AG04450 (cell line): ENCODE measurements around the gene POLQ. TPM values are rescaled to one million over a fixed set of nuclear protein-coding genes. Genes with fewer than 3 reads are reported as not detected.

Experiments
- CTCF ChIA-PET: fragments of 300-600, 350-600 bp; formaldehyde crosslinking; extraction: SDS; loops from one replicate; lab custom pipeline; 2022; ENCODE audit warnings: antibody characterized with exemption, inconsistent platforms; lab: Charles Lee
- POLR2A ChIA-PET: fragments of 350-600 bp; formaldehyde crosslinking; extraction: SDS; loops from one replicate; lab custom pipeline; 2021; ENCODE audit warnings: antibody characterized with exemption, inconsistent platforms; lab: Yijun Ruan, JAX
- DNase-seq: peaks from one replicate; pipeline ENCODE4 v3.0.0-alpha.2; 2011; ENCODE audit warnings: low read depth, low spot score
- H3K27ac ChIP-seq: one replicate; pipeline ENCODE4 v1.5.1; 2012; ENCODE audit warnings: low read depth, low read length, control low read depth
- H3K27me3 ChIP-seq: one replicate; pipeline ENCODE4 v1.6.0; 2012; ENCODE audit warnings: low read length; ENCODE audit not compliant: control insufficient read depth, insufficient read depth
- H3K4me3 ChIP-seq: 2 replicates; pipeline ENCODE4 v1.5.1; 2011; ENCODE audit warnings: mild to moderate bottlenecking, low read depth, low read length, control low read depth
- H3K9me3 ChIP-seq: 2 replicates; pipeline ENCODE4 v1.5.1; 2012; ENCODE audit warnings: low read length; ENCODE audit not compliant: control insufficient read depth, insufficient read depth
- CTCF ChIP-seq: IDR thresholded peaks from 2 replicates; pipeline ENCODE4 v1.5.1; 2011; ENCODE audit warnings: low read depth, low read length, control low read depth, inconsistent platforms
- polyA plus RNA-seq: library from polyadenylated mRNA; depleted of rRNA; stranded (reverse); fragments of >200 nt; gene quantifications from 2 replicates; pipeline ENCODE4 v1.2.3, GENCODE V29; 2011

Gene POLQ
- polyA plus RNA-seq, 1 experiment: 1.4 TPM

- DNase-seq: no peak
- ChIA-PET POLR2A (no interaction called here), CTCF (no interaction called here)
- no peak for TF ChIP-seq CTCF
- Histone ChIP-seq H3K27ac (no peak overlapping the region), H3K9me3 (no peaks in the 10 kb centered on the region), H3K4me3 (no peak overlapping the region), H3K27me3 (peaks cover 4% of the 10 kb centered on the region)
Measured at GRCh38 chr3:121581691-121582090, 35.9 kb upstream of the POLQ start.

- ChIA-PET POLR2A (no interaction called here), CTCF (no interaction called here)
- DNase-seq: peak; percentile 2
Measured at GRCh38 chr3:121574449-121574848, 28.7 kb upstream of the POLQ start.

DNA sequence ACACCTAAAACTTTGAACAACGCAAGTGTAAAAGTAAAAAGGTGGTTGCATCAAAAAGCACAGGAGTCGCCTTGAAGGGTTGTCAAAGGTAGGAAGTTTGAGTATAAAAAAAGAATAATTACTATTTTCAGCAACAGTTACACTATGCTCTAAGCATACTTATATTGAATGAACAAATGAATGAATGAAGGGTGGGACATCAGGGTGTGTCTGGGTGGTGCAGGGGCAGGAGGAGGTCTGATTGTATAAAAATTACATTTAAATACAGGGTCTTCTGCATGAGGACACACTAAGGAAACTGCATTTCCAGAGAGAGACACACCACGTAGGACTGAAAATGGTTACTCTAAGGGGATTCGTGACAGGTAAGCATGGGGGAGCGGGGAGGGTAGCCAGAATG is 21.9 kb upstream of the POLQ start, which contains the start of gene ARGFX:
TSS of gene ARGFX (plus strand) at position 301 of the 400 bp plus-strand sequence. CDS start 2,765 bp downstream, outside the sequence.
- CTCF ChIA-PET: no interaction called here
- Histone ChIP-seq H3K9me3 (no peaks in the 10 kb centered on the region), H3K27ac (no peak within 1 kb of the TSS), H3K27me3 (no peaks in the 10 kb centered on the region), H3K4me3 (no peak within 1 kb of the TSS)
- POLR2A ChIA-PET: no interaction called here
- no peak for DNase-seq
- no peak for TF ChIP-seq CTCF

More at GRCh38 chr3:121574449-121574848, 28.7 kb upstream of the POLQ start:
- no peak for TF ChIP-seq CTCF
- no peaks in the 10 kb centered on the region for H3K9me3 ChIP-seq
- no peak overlapping the region for H3K27ac ChIP-seq
- no peak overlapping the region for H3K4me3 ChIP-seq
- H3K27me3 ChIP-seq: no peaks in the 10 kb centered on the region

DNA sequence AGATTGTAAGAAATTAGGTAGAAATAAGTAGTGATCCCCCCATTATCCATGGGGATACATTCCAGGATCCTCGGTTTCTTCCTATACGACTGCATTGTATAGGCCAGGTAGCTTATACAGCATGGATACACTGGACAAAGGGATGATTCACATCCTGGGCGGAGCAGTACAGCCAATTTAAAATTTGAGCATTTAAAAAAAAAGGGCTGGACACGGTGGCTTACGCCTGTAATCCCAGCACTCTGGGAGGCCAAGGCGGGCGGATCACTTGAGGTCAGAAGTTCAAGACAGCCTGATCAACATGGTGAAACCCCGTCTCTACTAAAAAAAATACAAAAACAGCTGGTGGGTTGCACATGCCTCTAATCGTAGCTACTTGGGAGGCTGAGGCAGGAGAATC is 21.0 kb upstream of the POLQ start:
- POLR2A ChIA-PET: no interaction called here
- Histone ChIP-seq H3K9me3 (no peaks in the 10 kb centered on the region), H3K27me3 (no peaks in the 10 kb centered on the region), H3K27ac (no peak overlapping the region), H3K4me3 (no peak overlapping the region)
- DNase-seq: no peak
- TF ChIP-seq CTCF: no peak
- CTCF ChIA-PET: no interaction called here

DNA sequence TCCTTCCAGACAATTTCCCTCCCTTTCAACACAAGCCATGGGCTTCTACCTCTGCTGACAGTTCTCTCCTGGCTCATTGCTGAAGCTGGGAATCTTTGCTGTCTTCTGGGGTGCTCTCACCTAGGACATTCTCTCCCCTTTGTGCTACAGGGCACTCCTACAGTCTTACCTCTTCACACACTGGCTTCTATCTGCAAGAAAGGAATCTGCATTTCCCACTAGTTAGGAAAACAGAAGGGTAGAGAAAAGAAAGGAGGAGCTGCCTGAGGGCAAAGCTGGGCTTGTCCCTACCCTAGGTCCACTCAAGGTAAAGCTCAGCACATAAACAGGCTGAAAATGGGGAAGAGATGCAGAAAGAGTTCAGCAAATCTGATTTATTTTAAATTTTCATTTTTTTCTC is 16.4 kb upstream of the POLQ start:
- CTCF ChIA-PET: no interaction called here
- no peak for DNase-seq
- no peaks in the 10 kb centered on the region for H3K27me3 ChIP-seq
- TF ChIP-seq CTCF: no peak
- no peaks in the 10 kb centered on the region for H3K9me3 ChIP-seq
- no peak overlapping the region for H3K4me3 ChIP-seq
- H3K27ac ChIP-seq: no peak overlapping the region
- POLR2A ChIA-PET: no interaction called here
